HFFc6 (cell line): Measurements from ENCODE around the gene PCDH9. TPM values are rescaled to one million over a fixed set of nuclear protein-coding genes. Genes with fewer than 3 reads are reported as not detected.

ENCODE experiments used
- DNase-seq: peaks from one replicate; pipeline ENCODE4 v3.0.0-alpha.2; 2018
- H3K27ac Mint-ChIP-seq: 2 replicates; pipeline ENCODE4 v1.8.0; 2020; ENCODE audit warnings: mild to moderate bottlenecking, mixed read lengths
- H3K27me3 Mint-ChIP-seq: 2 replicates; pipeline ENCODE4 v1.8.0; 2021; ENCODE audit warnings: mild to moderate bottlenecking, moderate library complexity, mixed read lengths; ENCODE audit not compliant: insufficient read depth
- H3K36me3 Mint-ChIP-seq: 2 replicates; pipeline ENCODE4 v1.8.0; 2021; ENCODE audit warnings: low read depth, mixed read lengths
- H3K4me1 Mint-ChIP-seq: 2 replicates; pipeline ENCODE4 v1.8.0; 2020; ENCODE audit warnings: low read depth, mixed read lengths
- H3K4me3 Mint-ChIP-seq: 2 replicates; pipeline ENCODE4 v1.8.0; 2020; ENCODE audit warnings: mild to moderate bottlenecking, moderate library complexity, mixed read lengths
- H3K9me3 Mint-ChIP-seq: 2 replicates; pipeline ENCODE4 v1.8.0; 2020; ENCODE audit warnings: mild to moderate bottlenecking, mixed read lengths
- CTCF ChIP-seq: fragments of 200-600 bp; sonication (generic); IDR thresholded peaks from 2 replicates; pipeline ENCODE4 v1.5.0; 2021; ENCODE audit warnings: antibody characterized with exemption, mild to moderate bottlenecking
- total RNA-seq, 6 experiments: library from RNA; stranded (reverse); fragmentation: NEBNext Ultra II Directional; extraction: Animal tissue kit (Norgen Biotek cat#: 25700); gene quantifications; 2 replicates in 1 of 6; 3 replicates in 5 of 6; pipeline ENCODE4 v1.2.3, GENCODE V29; 2021

Gene PCDH9
- total RNA-seq, 6 experiments from 2014 or later: 2.0 to 6.7 (median 2.6) TPM

GRCh38 chr13:66405908-66406802 is 824.0 kb downstream of the PCDH9 start:
- TF ChIP-seq CTCF: no peak
- DNase-seq: peak; percentile 20
- Mint-ChIP-seq H3K36me3 (peaks cover 4% of the 10 kb centered on the region; the same call in 1 of the 2 replicates), H3K27me3 (no peaks in the 10 kb centered on the region; the same call in none of the 2 replicates), H3K4me1 (peaks cover 27% of the 10 kb centered on the region), H3K9me3 (no peaks in the 10 kb centered on the region), H3K4me3 (peak overlapping the region; percentile 21; the same call in 1 of the 2 replicates), H3K27ac (no peak overlapping the region)

GRCh38 chr13:66402546-66402945 is 827.6 kb downstream of the PCDH9 start:
- no peak overlapping the region for H3K4me3 Mint-ChIP-seq
- H3K36me3 Mint-ChIP-seq: peaks cover 4% of the 10 kb centered on the region; the same call in 1 of the 2 replicates
- no peaks in the 10 kb centered on the region; the same call in none of the 2 replicates for H3K27me3 Mint-ChIP-seq
- no peak for TF ChIP-seq CTCF
- no peaks in the 10 kb centered on the region for H3K9me3 Mint-ChIP-seq
- no peak overlapping the region for H3K27ac Mint-ChIP-seq
- peaks cover 27% of the 10 kb centered on the region for H3K4me1 Mint-ChIP-seq
- no peak for DNase-seq

DNA sequence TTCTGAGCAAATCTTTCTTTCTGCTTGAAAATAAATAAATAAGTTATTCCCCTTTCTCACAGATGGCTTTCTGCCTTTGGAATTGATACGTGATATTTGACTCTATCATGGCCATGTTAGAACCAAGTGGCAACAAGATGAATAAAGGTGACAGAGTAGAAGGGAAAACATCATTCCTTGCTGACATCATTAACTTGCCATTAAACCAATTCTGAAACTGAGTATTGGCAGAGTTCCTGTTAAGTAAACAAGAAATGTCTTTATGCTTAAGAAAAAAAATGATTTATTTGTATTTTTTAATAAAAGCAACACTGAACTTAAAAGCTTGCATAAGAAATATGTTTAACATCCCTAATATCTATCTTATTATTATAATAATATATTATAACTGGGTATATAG is 828.1 kb downstream of the PCDH9 start:
- no peak for DNase-seq
- Mint-ChIP-seq H3K9me3 (no peaks in the 10 kb centered on the region), H3K4me1 (peaks cover 24% of the 10 kb centered on the region), H3K27me3 (no peaks in the 10 kb centered on the region; the same call in none of the 2 replicates), H3K36me3 (peaks cover 4% of the 10 kb centered on the region; the same call in 1 of the 2 replicates), H3K4me3 (no peak overlapping the region), H3K27ac (no peak overlapping the region)
- TF ChIP-seq CTCF: no peak

DNA sequence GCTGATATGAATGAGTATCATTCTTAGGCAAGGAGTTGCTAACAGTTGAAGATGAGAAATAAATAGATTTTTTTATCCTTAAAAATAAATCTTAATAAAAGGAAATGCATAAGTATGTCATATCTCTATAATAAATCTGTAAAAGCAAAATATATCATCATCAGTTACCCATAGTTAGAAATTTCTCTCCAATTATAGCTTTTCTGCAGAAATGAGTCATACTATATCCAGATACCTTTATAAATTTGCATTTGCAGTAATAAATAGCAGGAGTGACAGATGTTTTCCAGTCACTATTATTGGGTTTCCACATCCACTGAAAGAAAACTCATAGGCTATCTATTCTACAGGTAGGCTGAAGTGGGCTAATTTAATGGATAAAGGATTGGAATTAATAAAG is 829.8 kb downstream of the PCDH9 start:
- peaks cover 8% of the 10 kb centered on the region; the same call in 1 of the 2 replicates for H3K4me1 Mint-ChIP-seq
- H3K36me3 Mint-ChIP-seq: peaks cover 4% of the 10 kb centered on the region; the same call in 1 of the 2 replicates
- TF ChIP-seq CTCF: no peak
- no peak for DNase-seq
- no peaks in the 10 kb centered on the region; the same call in none of the 2 replicates for H3K27me3 Mint-ChIP-seq
- no peak overlapping the region for H3K4me3 Mint-ChIP-seq
- no peaks in the 10 kb centered on the region for H3K9me3 Mint-ChIP-seq
- H3K27ac Mint-ChIP-seq: no peak overlapping the region

- H3K9me3 Mint-ChIP-seq: no peaks in the 10 kb centered on the region
- no peaks in the 10 kb centered on the region; the same call in none of the 2 replicates for H3K27me3 Mint-ChIP-seq
- peaks cover 4% of the 10 kb centered on the region; the same call in 1 of the 2 replicates for H3K36me3 Mint-ChIP-seq
- TF ChIP-seq CTCF: no peak
- H3K4me3 Mint-ChIP-seq: no peak overlapping the region
- H3K4me1 Mint-ChIP-seq: peaks cover 8% of the 10 kb centered on the region; the same call in 1 of the 2 replicates
- H3K27ac Mint-ChIP-seq: no peak overlapping the region
- DNase-seq: no peak
Measured at GRCh38 chr13:66399873-66400272, 830.3 kb downstream of the PCDH9 start.
